SK-N-SH (cell line): ENCODE results near the gene TRAF5. TPM values are rescaled to one million over a fixed set of nuclear protein-coding genes. Genes with fewer than 3 reads are reported as not detected.

Source experiments
- CTCF ChIA-PET: fragments of 300-600, 350-600 bp; formaldehyde crosslinking; extraction: SDS; loops from one replicate; lab custom pipeline; 2021; lab: Yijun Ruan, JAX
- POLR2A ChIA-PET: fragments of 350-600 bp; sonication (Branson Sonifier 250); formaldehyde crosslinking; extraction: SDS; loops from one replicate; lab custom pipeline; 2020; ENCODE audit warnings: antibody characterized with exemption, inconsistent platforms; lab: Yijun Ruan, JAX
- DNase-seq: peaks from one replicate; pipeline ENCODE4 v3.0.0; 2012
- H2AFZ ChIP-seq: fragments of 200-600 bp; sonication (generic); 2 replicates; pipeline ENCODE4 v1.8.1; 2016; ENCODE audit warnings: antibody characterized with exemption, mild to moderate bottlenecking, low read depth
- H3F3A ChIP-seq: fragments of 200-600 bp; sonication (generic); replicated peaks from 2 replicates; pipeline ENCODE3; 2016; ENCODE audit warnings: antibody characterized with exemption, mild to moderate bottlenecking; ENCODE audit not compliant: insufficient read depth
- H3K27ac ChIP-seq, 2 experiments: fragments of 200-500 bp in 1 of 2; fragments of 200-600 bp in 1 of 2; sonication (Bioruptor generic) in 1 of 2; sonication (generic), shearing (Covaris generic) in 1 of 2; 2 replicates each; pipeline versions ENCODE4 v1.5.1 to v1.6.1; 2014 to 2016; ENCODE audit warnings: low read depth in 2 of 2, inconsistent platforms in 1 of 2, low read length in 1 of 2, mild to moderate bottlenecking in 1 of 2, mixed read lengths in 1 of 2
- H3K27me3 ChIP-seq: fragments of 200-600 bp; sonication (generic), shearing (Covaris generic); 2 replicates; pipeline ENCODE4 v1.6.1; 2016; ENCODE audit warnings: mixed run types; ENCODE audit not compliant: insufficient read depth
- H3K36me3 ChIP-seq, 2 experiments: fragments of 200-500 bp in 1 of 2; fragments of 200-600 bp in 1 of 2; sonication (Bioruptor generic) in 1 of 2; sonication (generic) in 1 of 2; replicated peaks in 1 of 2; 2 replicates each; pipeline versions ENCODE3 to v1.5.1; 2014 to 2016; ENCODE audit warnings: low read length in 1 of 2, mild to moderate bottlenecking in 1 of 2; ENCODE audit not compliant: insufficient read depth in 2 of 2, control insufficient read depth in 1 of 2
- H3K4me1 ChIP-seq, 2 experiments: fragments of 200-500 bp in 1 of 2; fragments of 200-600 bp in 1 of 2; sonication (Bioruptor generic) in 1 of 2; sonication (generic), shearing (Covaris generic) in 1 of 2; 2 replicates each; pipeline versions ENCODE4 v1.5.1 to v1.6.1; 2014 to 2016; ENCODE audit warnings: low read depth in 1 of 2, low read length in 1 of 2, mixed run types in 1 of 2; ENCODE audit not compliant: insufficient read depth in 2 of 2, control insufficient read depth in 1 of 2
- H3K4me2 ChIP-seq: fragments of 200-600 bp; sonication (generic), shearing (Covaris generic); 2 replicates; pipeline ENCODE4 v1.6.1; 2017; ENCODE audit warnings: mixed run types
- H3K4me3 ChIP-seq, 2 experiments: fragments of 200-500 bp in 1 of 2; fragments of 200-600 bp in 1 of 2; sonication (Bioruptor generic) in 1 of 2; sonication (generic), shearing (Covaris generic) in 1 of 2; 2 replicates each; pipeline versions ENCODE4 v1.5.1 to v1.8.1; 2014 to 2016; ENCODE audit warnings: low read depth in 2 of 2, inconsistent platforms in 1 of 2, low read length in 1 of 2, mild to moderate bottlenecking in 1 of 2, mixed read lengths in 1 of 2, moderate library complexity in 1 of 2
- H3K79me2 ChIP-seq: fragments of 200-600 bp; sonication (generic); 2 replicates; pipeline ENCODE4 v1.8.1; 2017; ENCODE audit warnings: mild to moderate bottlenecking; ENCODE audit not compliant: insufficient read depth
- H3K9ac ChIP-seq: fragments of 200-600 bp; sonication (generic); 2 replicates; pipeline ENCODE4 v1.6.1; 2017; ENCODE audit warnings: mixed run types
- H3K9me2 ChIP-seq: fragments of 200-600 bp; sonication (generic); 2 replicates; pipeline ENCODE4 v1.6.1; 2017; ENCODE audit warnings: mixed run types
- H3K9me3 ChIP-seq: fragments of 200-600 bp; sonication (generic); 2 replicates; pipeline ENCODE4 v1.6.1; 2017; ENCODE audit warnings: mixed run types, mild to moderate bottlenecking, moderate library complexity
- H4K20me1 ChIP-seq: fragments of 200-600 bp; sonication (generic); 2 replicates; pipeline ENCODE4 v1.6.1; 2017; ENCODE audit warnings: mild to moderate bottlenecking, mixed run types; ENCODE audit not compliant: insufficient read depth
- CTCF ChIP-seq: fragments of 200-600 bp; sonication (generic); IDR thresholded peaks from 2 replicates; pipeline ENCODE4 v1.6.1; 2017; ENCODE audit warnings: antibody characterized with exemption, mild to moderate bottlenecking, moderate library complexity
- ELF1 ChIP-seq: IDR thresholded peaks from 2 replicates; pipeline ENCODE4 v1.4.0; 2012
- EZH2phosphoT487 ChIP-seq: fragments of 200-600 bp; sonication (generic); IDR thresholded peaks from 2 replicates; pipeline ENCODE4 v1.6.1; 2017; ENCODE audit warnings: low read depth, mixed run types, mild to moderate bottlenecking, antibody characterized with exemption, moderate library complexity, borderline replicate concordance
- FOXJ3 ChIP-seq: sonication (generic); formaldehyde crosslinking; IDR thresholded peaks from 2 replicates; pipeline ENCODE4 v1.5.1; 2020; ENCODE audit warnings: mild to moderate bottlenecking, missing genetic modification reagents
- GATA2 ChIP-seq: sonication (generic); formaldehyde crosslinking; IDR thresholded peaks from 2 replicates; pipeline ENCODE4 v1.5.0; 2020; ENCODE audit warnings: mild to moderate bottlenecking, missing genetic modification reagents
- JUND ChIP-seq: IDR thresholded peaks from 2 replicates; pipeline ENCODE4 v1.4.0; 2012
- NFIC ChIP-seq: IDR thresholded peaks from 2 replicates; pipeline ENCODE4 v1.4.0; 2012; ENCODE audit warnings: borderline replicate concordance
- RAD21 ChIP-seq: IDR thresholded peaks from 2 replicates; pipeline ENCODE4 v1.6.1; 2012; ENCODE audit warnings: mild to moderate bottlenecking, low read length
- TAF1 ChIP-seq: IDR thresholded peaks from 2 replicates; pipeline ENCODE4 v1.6.1; 2012; ENCODE audit warnings: low read depth, mild to moderate bottlenecking, low read length, moderate library complexity, borderline replicate concordance
- TCF12 ChIP-seq: IDR thresholded peaks from 2 replicates; pipeline ENCODE4 v1.4.0; 2012
- USF2 ChIP-seq: fragments of 150-350 bp; IDR thresholded peaks from 2 replicates; pipeline ENCODE4 v1.6.1; 2017; ENCODE audit warnings: antibody characterized with exemption, low read length, low read depth, borderline replicate concordance
- YY1 ChIP-seq: IDR thresholded peaks from 2 replicates; pipeline ENCODE4 v1.4.0; 2012; ENCODE audit warnings: low read depth, mild to moderate bottlenecking
- WGBS: methylation state at CpG from one replicate; pipeline ENCODE4 v1.1.6; 2017; ENCODE audit warnings: low lambda C conversion rate; 5-methylcytosine and 5-hydroxymethylcytosine counted together
- polyA plus RNA-seq, 3 experiments: library from polyadenylated mRNA; depleted of rRNA; stranded (reverse); fragments of >200 nt; gene quantifications; 2 replicates each; pipeline ENCODE4 v1.2.3, GENCODE V29; 2012
- TF ChIP-seq, protein P1 (sequence below): IDR thresholded peaks from 2 replicates; pipeline ENCODE4; 2012
- TF ChIP-seq, protein P2 (sequence below): fragments of 150-350 bp; IDR thresholded peaks from 2 replicates; pipeline ENCODE4 v1.6.1; 2016; ENCODE audit warnings: mild to moderate bottlenecking, low read depth, low read length
- TF ChIP-seq, protein P3 (sequence below): IDR thresholded peaks from 2 replicates; pipeline ENCODE4 v1.4.0; 2012; ENCODE audit warnings: low read depth

Gene TRAF5
- polyA plus RNA-seq, 1 of the 3 experiments (the other 2 are of a cell fraction): 7.6 TPM

DNA sequence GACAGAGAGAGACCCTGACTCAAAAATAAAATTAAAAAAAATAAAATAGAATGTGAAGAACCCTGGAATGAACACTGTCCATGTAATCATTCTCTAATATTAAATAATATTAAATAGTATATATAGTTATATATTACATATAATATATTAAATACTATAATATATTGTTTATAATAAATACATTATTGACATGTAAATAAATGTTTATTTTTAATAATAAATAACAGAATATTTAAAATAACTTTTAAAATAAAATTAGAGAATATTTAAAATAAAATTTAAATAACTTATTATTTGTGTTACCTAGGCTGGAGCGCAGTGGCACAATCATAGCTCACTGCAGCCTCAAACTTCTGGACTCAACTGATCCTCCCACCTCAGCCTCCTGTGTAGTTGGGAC lies 32.1 kb downstream of the TRAF5 start:
- no peaks in the 10 kb centered on the region for H3K4me1 ChIP-seq
- H3F3A ChIP-seq: no peaks in the 10 kb centered on the region
- H3K36me3 ChIP-seq: peaks cover 10 to 16% of the 10 kb centered on the region in 2 experiments
- no peaks in the 10 kb centered on the region for H3K27me3 ChIP-seq
- H3K27ac ChIP-seq: no peak overlapping the region
- no peak overlapping the region for H2AFZ ChIP-seq
- H3K9me2 ChIP-seq: no peaks in the 10 kb centered on the region
- H3K79me2 ChIP-seq: no peaks in the 10 kb centered on the region
- no peaks in the 10 kb centered on the region for H4K20me1 ChIP-seq
- POLR2A ChIA-PET: no interaction called here
- no peak overlapping the region for H3K9ac ChIP-seq
- H3K4me3 ChIP-seq: no peak overlapping the region
- WGBS: 97% methylated on average over 1 of the region's 1 CpG
- no peak overlapping the region for H3K4me2 ChIP-seq
- TF ChIP-seq, protein P1, sequence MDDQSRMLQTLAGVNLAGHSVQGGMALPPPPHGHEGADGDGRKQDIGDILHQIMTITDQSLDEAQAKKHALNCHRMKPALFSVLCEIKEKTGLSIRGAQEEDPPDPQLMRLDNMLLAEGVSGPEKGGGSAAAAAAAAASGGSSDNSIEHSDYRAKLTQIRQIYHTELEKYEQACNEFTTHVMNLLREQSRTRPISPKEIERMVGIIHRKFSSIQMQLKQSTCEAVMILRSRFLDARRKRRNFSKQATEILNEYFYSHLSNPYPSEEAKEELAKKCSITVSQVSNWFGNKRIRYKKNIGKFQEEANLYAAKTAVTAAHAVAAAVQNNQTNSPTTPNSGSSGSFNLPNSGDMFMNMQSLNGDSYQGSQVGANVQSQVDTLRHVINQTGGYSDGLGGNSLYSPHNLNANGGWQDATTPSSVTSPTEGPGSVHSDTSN: no peak
- TF ChIP-seq TCF12: no peak
- TF ChIP-seq ELF1: no peak
- no peak for TF ChIP-seq EZH2phosphoT487
- no peak for TF ChIP-seq FOXJ3 (CRISPR knock-in tag)
- no peak for TF ChIP-seq USF2
- TF ChIP-seq, protein P2, sequence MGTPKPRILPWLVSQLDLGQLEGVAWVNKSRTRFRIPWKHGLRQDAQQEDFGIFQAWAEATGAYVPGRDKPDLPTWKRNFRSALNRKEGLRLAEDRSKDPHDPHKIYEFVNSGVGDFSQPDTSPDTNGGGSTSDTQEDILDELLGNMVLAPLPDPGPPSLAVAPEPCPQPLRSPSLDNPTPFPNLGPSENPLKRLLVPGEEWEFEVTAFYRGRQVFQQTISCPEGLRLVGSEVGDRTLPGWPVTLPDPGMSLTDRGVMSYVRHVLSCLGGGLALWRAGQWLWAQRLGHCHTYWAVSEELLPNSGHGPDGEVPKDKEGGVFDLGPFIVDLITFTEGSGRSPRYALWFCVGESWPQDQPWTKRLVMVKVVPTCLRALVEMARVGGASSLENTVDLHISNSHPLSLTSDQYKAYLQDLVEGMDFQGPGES: no peak
- no peak for TF ChIP-seq TAF1
- no peak for TF ChIP-seq YY1
- no peak for TF ChIP-seq RAD21
- no peak for TF ChIP-seq NFIC
- TF ChIP-seq, protein P3, sequence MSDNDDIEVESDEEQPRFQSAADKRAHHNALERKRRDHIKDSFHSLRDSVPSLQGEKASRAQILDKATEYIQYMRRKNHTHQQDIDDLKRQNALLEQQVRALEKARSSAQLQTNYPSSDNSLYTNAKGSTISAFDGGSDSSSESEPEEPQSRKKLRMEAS: no peak
- no peak for TF ChIP-seq GATA2 (CRISPR knock-in tag)
- no peak for TF ChIP-seq CTCF
- no peak for TF ChIP-seq JUND
- TF ChIP-seq, all 33 proteins: peak for 0
- no peaks in the 10 kb centered on the region for H3K9me3 ChIP-seq
- no peak for DNase-seq
- CTCF ChIA-PET: interaction anchor here (1.3 to 1.8 kb wide), 3 partner anchors 35 to 224 kb away, joined by 3 to 5 read pairs (median 4); partner anchors contain the start of gene KCNH1
